Smooth muscle cell (in vitro differentiated cells): ENCODE data around the gene CBLB. TPM values are rescaled to one million over a fixed set of nuclear protein-coding genes. Genes with fewer than 3 reads are reported as not detected.

Experiments
- DNase-seq: peaks from one replicate; lab custom pipeline; 2025; ENCODE audit not compliant: unreplicated experiment; lab: John Stamatoyannopoulos, UW
- H2AFZ ChIP-seq: fragments of 200-600 bp; sonication (generic); 2 replicates; pipeline ENCODE4 v1.6.0; 2016; ENCODE audit warnings: antibody characterized with exemption, low read depth, mild to moderate bottlenecking
- H3F3A ChIP-seq: fragments of 200-600 bp; sonication (generic); 2 replicates; pipeline ENCODE4 v1.6.0; 2017; ENCODE audit warnings: antibody characterized with exemption, low read depth
- H3K27ac ChIP-seq: fragments of 200-600 bp; sonication (generic); 2 replicates; pipeline ENCODE4 v1.5.1; 2016; ENCODE audit warnings: low read depth, mild to moderate bottlenecking
- H3K27me3 ChIP-seq: fragments of 200-600 bp; sonication (generic); 2 replicates; pipeline ENCODE4 v1.6.1; 2016; ENCODE audit warnings: low read depth, mild to moderate bottlenecking
- H3K36me3 ChIP-seq: fragments of 200-600 bp; sonication (generic); 2 replicates; pipeline ENCODE4 v1.5.1; 2016; ENCODE audit warnings: low read depth
- H3K4me1 ChIP-seq: fragments of 200-600 bp; sonication (generic); 2 replicates; pipeline ENCODE4 v1.5.1; 2016; ENCODE audit warnings: low read depth
- H3K4me2 ChIP-seq: fragments of 200-600 bp; sonication (generic); 2 replicates; pipeline ENCODE4 v1.6.0; 2016; ENCODE audit warnings: mild to moderate bottlenecking
- H3K4me3 ChIP-seq: fragments of 200-600 bp; sonication (generic); 2 replicates; pipeline ENCODE4 v1.5.1; 2016; ENCODE audit warnings: mild to moderate bottlenecking
- H3K79me2 ChIP-seq: fragments of 200-600 bp; sonication (generic); 2 replicates; pipeline ENCODE4 v1.6.0; 2016; ENCODE audit warnings: low read depth, mild to moderate bottlenecking
- H3K9ac ChIP-seq: fragments of 200-600 bp; sonication (generic); 2 replicates; pipeline ENCODE4 v1.6.0; 2016; ENCODE audit warnings: low read depth
- H3K9me3 ChIP-seq: fragments of 200-600 bp; sonication (generic); replicated peaks from 2 replicates; pipeline ENCODE4 v1.5.1; 2016; ENCODE audit warnings: low read depth
- H4K20me1 ChIP-seq: fragments of 200-600 bp; sonication (generic); 2 replicates; pipeline ENCODE4 v1.6.0; 2016; ENCODE audit warnings: low read depth
- WGBS: methylation state at CpG from one replicate; pipeline ENCODE4 v1.1.7; 2016; ENCODE audit warnings: low lambda C conversion rate; 5-methylcytosine and 5-hydroxymethylcytosine counted together
- polyA plus RNA-seq: library from polyadenylated mRNA; unstranded; fragments of >200 nt; fragmentation: Nextera tagmentation; extraction: Ambion mirVana; gene quantifications from 2 replicates; pipeline ENCODE4 v1.2.1, GENCODE V29; 2016
- total RNA-seq: library from RNA; depleted of rRNA; stranded (reverse); fragments of >200 nt; gene quantifications from 2 replicates; pipeline ENCODE4 v1.2.3, GENCODE V29; 2014
- TF ChIP-seq, protein P1 (sequence below): fragments of 200-600 bp; sonication (generic); IDR thresholded peaks from 2 replicates; pipeline ENCODE4 v1.5.1; 2017; ENCODE audit warnings: borderline replicate concordance, mild to moderate bottlenecking, antibody characterized with exemption; ENCODE audit not compliant: insufficient read depth, poor library complexity, severe bottlenecking

CBLB gene
- total and polyA plus RNA-seq, 2 experiments from 2014 or later: 13.9 to 38.9 TPM

- Histone ChIP-seq H2AFZ (no peak overlapping the region), H3K4me3 (no peak overlapping the region), H3K36me3 (peaks cover 3% of the 10 kb centered on the region), H3K27me3 (no peaks in the 10 kb centered on the region), H3K9me3 (no peaks in the 10 kb centered on the region), H3K79me2 (peaks cover 32% of the 10 kb centered on the region), H3F3A (peaks cover 19% of the 10 kb centered on the region), H4K20me1 (no peaks in the 10 kb centered on the region), H3K4me2 (peak overlapping the region; percentile 66), H3K9ac (peak overlapping the region; percentile 32), H3K4me1 (peaks cover 61% of the 10 kb centered on the region), H3K27ac (peak overlapping the region; percentile 83)
- no peak for DNase-seq
- 38% methylated on average over 2 of the region's 2 CpGs for WGBS
- TF ChIP-seq, protein P1, sequence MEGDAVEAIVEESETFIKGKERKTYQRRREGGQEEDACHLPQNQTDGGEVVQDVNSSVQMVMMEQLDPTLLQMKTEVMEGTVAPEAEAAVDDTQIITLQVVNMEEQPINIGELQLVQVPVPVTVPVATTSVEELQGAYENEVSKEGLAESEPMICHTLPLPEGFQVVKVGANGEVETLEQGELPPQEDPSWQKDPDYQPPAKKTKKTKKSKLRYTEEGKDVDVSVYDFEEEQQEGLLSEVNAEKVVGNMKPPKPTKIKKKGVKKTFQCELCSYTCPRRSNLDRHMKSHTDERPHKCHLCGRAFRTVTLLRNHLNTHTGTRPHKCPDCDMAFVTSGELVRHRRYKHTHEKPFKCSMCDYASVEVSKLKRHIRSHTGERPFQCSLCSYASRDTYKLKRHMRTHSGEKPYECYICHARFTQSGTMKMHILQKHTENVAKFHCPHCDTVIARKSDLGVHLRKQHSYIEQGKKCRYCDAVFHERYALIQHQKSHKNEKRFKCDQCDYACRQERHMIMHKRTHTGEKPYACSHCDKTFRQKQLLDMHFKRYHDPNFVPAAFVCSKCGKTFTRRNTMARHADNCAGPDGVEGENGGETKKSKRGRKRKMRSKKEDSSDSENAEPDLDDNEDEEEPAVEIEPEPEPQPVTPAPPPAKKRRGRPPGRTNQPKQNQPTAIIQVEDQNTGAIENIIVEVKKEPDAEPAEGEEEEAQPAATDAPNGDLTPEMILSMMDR: no peak
Measured at GRCh38 chr3:105842943-105843342, 25.9 kb downstream of the CBLB start.

- TF ChIP-seq, protein P1: no peak
- no peak for DNase-seq
Measured at GRCh38 chr3:105842449-105842848, 26.4 kb downstream of the CBLB start.

DNA sequence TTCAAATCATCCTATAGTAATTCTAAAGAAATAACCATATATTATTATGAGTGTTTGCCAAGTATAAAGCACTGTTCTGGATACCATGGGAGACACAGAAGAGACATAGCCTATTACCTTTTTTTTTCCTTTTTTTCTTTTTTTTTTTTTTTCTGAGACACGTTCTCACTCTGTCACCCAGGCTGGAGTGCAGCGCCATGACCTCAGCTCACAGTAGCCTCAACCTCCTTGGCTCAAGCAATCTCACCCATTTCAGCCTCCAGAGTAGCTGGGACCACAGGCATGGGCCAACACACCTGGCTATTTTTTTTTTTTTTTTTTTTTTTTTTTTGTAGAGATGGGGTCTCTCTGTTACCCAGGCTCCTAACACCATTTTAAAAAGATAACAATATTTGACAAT is 30.9 kb downstream of the CBLB start:
- 70% methylated on average over 2 of the region's 2 CpGs for WGBS
- no peaks in the 10 kb centered on the region for H3K36me3 ChIP-seq
- no peak overlapping the region for H3K9ac ChIP-seq

More at GRCh38 chr3:105842449-105842848, 26.4 kb downstream of the CBLB start:
- Histone ChIP-seq H3K79me2 (peaks cover 30% of the 10 kb centered on the region), H3K36me3 (no peaks in the 10 kb centered on the region), H4K20me1 (no peaks in the 10 kb centered on the region), H3K9me3 (no peaks in the 10 kb centered on the region), H3K4me3 (no peak overlapping the region), H3K4me2 (peak overlapping the region; percentile 66), H2AFZ (no peak overlapping the region), H3F3A (peaks cover 17% of the 10 kb centered on the region), H3K4me1 (peaks cover 56% of the 10 kb centered on the region), H3K27me3 (no peaks in the 10 kb centered on the region), H3K9ac (peak overlapping the region; percentile 32), H3K27ac (peak overlapping the region; percentile 83)
- 60% methylated on average over 3 of the region's 3 CpGs for WGBS

More for the DNA sequence above, 30.9 kb downstream of the CBLB start:
- H3K4me1 ChIP-seq: peaks cover 34% of the 10 kb centered on the region
- TF ChIP-seq, protein P1: no peak
- no peak overlapping the region for H2AFZ ChIP-seq
- peaks cover 24% of the 10 kb centered on the region for H3F3A ChIP-seq
- no peaks in the 10 kb centered on the region for H3K9me3 ChIP-seq
- no peak for DNase-seq
- peak overlapping the region; percentile 78 for H3K27ac ChIP-seq
- peaks cover 7% of the 10 kb centered on the region for H4K20me1 ChIP-seq
- peaks cover 29% of the 10 kb centered on the region for H3K79me2 ChIP-seq
- H3K4me3 ChIP-seq: no peak overlapping the region
- no peaks in the 10 kb centered on the region for H3K27me3 ChIP-seq
- H3K4me2 ChIP-seq: no peak overlapping the region
